ENCODE measurements around the gene JADE2. TPM values are rescaled to one million over a fixed set of nuclear protein-coding genes. Genes with fewer than 3 reads are reported as not detected.

JADE2 gene
- total RNA-seq (2022; extraction: Qiagen RNA extraction), result 33.0 to 36.8 TPM (median 34.9 TPM) in 5 replicates

DNA sequence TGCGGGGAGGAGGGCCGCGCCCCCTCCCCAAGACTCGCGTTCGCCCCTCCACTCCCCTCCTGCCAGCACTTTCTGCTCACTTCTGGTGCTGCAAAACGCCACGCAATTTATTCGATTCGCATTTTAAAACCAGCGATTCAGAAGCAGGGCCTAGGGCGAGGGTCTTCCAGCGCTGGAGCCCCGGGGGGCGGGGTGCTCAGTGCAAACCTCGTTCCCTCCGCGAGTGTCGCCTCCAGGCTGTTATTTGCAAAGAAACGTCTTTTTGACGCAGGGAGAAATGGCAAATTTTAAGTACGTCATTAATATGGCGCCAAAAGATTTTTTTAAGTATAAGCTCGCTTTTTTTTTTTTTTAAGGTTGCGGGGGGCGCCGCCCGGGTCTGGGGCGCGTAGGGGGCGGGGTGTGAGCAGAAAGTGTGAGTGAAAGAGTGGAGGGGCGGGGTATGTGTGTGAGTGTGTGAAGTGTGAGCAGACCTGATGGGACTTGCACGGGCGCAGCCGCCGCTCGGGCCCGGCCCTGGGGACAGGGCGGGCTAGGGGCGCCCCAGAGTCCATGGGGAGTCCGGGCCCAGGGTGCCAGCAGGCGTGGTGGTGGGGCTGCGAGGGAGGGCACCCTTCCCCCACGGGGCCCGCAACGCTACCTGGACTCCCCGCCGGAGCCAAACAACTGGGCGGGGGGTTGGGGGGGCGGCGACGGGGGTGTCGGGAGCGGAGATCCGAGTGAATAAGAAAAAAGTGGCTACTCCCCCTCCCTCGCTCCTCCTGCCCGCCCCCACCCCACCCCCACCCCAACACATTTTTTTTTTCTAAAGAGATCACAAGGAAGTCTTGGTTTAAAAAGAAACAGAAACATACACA is at the start of gene JADE2:
Gene JADE2 (plus strand): TSS at position 845 of the 857 bp plus-strand sequence. CDS start 10,188 bp downstream, outside the sequence.

Other genes starting within 250 kb of the JADE2 start
- gene CDKL3, start 158.5 kb upstream of the JADE2 start, total RNA-seq (2022; extraction: Qiagen RNA extraction), result 1.1 to 1.4 TPM (median 1.2 TPM) in 5 replicates
- 56.4 to 79.6 TPM (median 65.8 TPM) in 5 replicates for gene UBE2B, start 154.1 kb upstream of the JADE2 start, total RNA-seq (2022; extraction: Qiagen RNA extraction)
- 38.7 to 46.7 TPM (median 43.6 TPM) in 5 replicates for gene CDKN2AIPNL, start 113.8 kb upstream of the JADE2 start, total RNA-seq (2022; extraction: Qiagen RNA extraction)
- gene SAR1B, start 107.2 kb downstream of the JADE2 start, total RNA-seq (2022; extraction: Qiagen RNA extraction), result 44.1 to 64.2 TPM (median 47.4 TPM) in 5 replicates
- gene SEC24A, start 123.1 kb downstream of the JADE2 start, total RNA-seq (2022; extraction: Qiagen RNA extraction), result 10.2 to 16.5 TPM (median 14.3 TPM) in 5 replicates
- 24.0 to 27.9 TPM (median 27.1 TPM) in 5 replicates for gene CAMLG, start 212.9 kb downstream of the JADE2 start, total RNA-seq (2022; extraction: Qiagen RNA extraction)
- gene DDX46, start 233.1 kb downstream of the JADE2 start, total RNA-seq (2022; extraction: Qiagen RNA extraction), result 51.3 to 86.5 TPM (median 60.0 TPM) in 5 replicates